HG03064 (cell line): Measurements from ENCODE around the gene GPR108.

ENCODE experiments used
- ATAC-seq: cut with Tn5 transposase; IDR thresholded peaks from one replicate; pipeline ENCODE4 v1.9.1; 2021; ENCODE audit warnings: low read depth; ENCODE audit not compliant: unreplicated experiment

The GPR108 gene

GRCh38 chr19:6685482-6685881, 51.9 kb downstream of the GPR108 start:
- ATAC-seq = no peak

DNA sequence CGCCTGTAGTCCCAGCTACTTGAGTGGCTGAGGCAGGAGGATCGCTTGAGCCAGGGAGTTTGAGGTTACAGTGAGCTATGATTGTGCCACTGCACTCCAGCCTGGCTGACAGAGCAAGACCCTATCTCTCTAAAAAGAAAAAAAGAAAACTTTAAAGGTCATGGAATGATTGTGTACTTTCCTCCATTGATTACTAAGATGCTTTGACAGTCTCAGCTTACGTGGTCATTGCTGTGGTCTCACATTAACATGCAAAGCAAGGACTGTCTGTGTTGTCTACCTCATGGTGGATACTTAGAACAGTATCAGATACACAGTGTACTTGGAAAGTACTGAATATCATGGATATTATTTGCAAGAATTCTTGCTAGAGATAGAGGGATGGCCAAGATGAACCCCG, 53.4 kb downstream of the GPR108 start:
- no peak for ATAC-seq

GRCh38 chr19:6682607-6683128, 54.7 kb downstream of the GPR108 start:
- ATAC-seq = no peak

GRCh38 chr19:6680141-6680540, 57.2 kb downstream of the GPR108 start:
- no peak for ATAC-seq
